HG03565 (cell line): ENCODE measurements around the gene CCDC30.
"Not testable (repeated sequence)": the region's sequence is repeated elsewhere in the genome, so short reads cannot be mapped to it uniquely, and the experiment has no call there.

ENCODE experiments used
- ATAC-seq: cut with Tn5 transposase; IDR thresholded peaks from one replicate; pipeline ENCODE4 v1.9.1; 2021; ENCODE audit warnings: mild to moderate bottlenecking, moderate library complexity; ENCODE audit not compliant: unreplicated experiment

The CCDC30 gene

GRCh38 chr1:42639116-42639515 lies 176.0 kb downstream of the CCDC30 start:
- ATAC-seq = no peak

DNA sequence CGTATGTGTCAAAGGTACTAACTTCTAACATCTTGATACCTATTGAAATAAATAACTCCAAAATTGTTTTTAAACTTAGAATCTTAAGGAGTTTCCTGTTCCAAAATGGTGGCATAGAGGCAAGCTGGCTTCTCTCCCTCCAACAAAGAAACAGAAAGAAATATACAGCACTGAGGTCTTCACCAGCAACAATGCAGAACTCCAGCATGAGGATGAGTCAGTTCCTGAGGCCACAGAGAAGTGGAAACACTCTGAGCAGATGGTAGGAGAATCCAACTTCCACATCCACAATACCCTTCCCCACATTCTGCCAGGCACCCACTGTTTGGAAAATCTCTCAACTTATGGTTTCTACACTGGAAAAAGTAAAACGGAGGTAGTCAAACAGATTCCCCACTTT lies 183.0 kb downstream of the CCDC30 start:
- no peak for ATAC-seq

DNA sequence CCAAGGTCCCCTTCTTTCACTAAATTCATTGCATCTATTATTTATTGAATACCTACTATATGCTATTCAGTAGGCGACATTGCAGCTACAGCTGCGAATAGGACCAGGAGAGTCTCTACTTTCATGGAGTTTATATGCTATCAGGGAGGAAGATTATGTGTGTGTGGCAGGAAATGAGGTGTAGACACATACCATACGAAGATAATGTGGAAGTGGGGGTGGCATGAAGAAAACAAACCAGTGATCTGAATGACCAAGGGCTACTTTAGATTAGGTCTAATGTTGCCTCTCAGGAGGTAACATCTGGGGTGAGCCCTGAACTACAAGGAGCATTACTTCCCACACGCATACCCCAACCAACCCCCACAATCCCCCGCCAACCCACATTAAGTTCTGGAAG lies 194.1 kb downstream of the CCDC30 start:
- ATAC-seq = no peak

DNA sequence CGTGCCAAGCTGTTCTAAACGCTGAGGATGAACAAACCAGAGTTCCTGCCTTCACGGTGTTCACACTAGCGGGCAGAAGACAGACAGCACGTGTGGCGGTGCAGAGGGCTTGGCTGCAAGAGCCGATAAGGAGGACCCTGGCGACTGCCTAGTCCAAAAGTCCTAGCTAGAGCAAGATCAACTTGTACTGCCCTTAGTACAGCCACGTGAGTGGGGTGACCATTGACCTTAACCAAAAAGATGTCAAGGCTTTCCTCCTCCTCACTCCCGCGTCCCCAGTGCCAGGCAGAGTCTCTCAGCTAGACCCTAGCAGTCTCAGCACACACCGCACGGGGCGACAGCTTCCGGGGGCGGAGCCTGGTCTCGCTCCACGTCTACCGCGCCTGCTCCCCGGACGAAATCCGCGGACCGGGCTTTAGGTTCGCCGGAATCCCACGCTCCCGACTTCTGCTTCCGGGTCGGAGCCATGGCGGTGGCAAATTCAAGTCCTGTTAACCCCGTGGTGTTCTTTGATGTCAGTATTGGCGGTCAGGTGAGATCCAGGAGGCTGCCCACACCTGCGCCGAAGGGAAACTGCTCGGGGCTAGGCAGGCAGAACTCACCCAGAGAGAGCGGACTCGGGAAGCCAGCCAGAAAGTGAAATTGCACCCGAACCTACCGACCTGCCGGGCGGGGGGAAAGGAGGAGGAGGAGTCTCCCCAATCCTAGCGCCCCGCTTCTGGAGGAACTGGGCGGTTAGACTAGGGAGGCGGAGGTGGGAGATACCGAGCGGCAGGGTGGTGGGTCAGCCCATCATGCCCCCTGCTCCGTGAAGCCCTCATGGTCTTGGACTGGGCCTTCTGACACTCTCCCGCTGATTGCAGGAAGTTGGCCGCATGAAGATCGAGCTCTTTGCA lies 195.1 kb downstream of the CCDC30 start, which contains the start of gene PPIH:
TSS of gene PPIH (plus strand) at position 443 of the 896 bp plus-strand sequence. CDS start at position 467, 24 bp downstream.
- peak; percentile 82 for ATAC-seq

- no peak for ATAC-seq
These were observed 195.8 kb downstream of the CCDC30 start for GRCh38 chr1:42658877-42659337.

GRCh38 chr1:42660907-42661500 lies 197.9 kb downstream of the CCDC30 start:
- ATAC-seq = no peak

- no peak for ATAC-seq
These were observed 206.8 kb downstream of the CCDC30 start for GRCh38 chr1:42669936-42670335.

- no peak for ATAC-seq
These were observed 207.3 kb downstream of the CCDC30 start for GRCh38 chr1:42670425-42670824.

GRCh38 chr1:42674214-42674613 lies 211.1 kb downstream of the CCDC30 start:
- ATAC-seq = no peak

DNA sequence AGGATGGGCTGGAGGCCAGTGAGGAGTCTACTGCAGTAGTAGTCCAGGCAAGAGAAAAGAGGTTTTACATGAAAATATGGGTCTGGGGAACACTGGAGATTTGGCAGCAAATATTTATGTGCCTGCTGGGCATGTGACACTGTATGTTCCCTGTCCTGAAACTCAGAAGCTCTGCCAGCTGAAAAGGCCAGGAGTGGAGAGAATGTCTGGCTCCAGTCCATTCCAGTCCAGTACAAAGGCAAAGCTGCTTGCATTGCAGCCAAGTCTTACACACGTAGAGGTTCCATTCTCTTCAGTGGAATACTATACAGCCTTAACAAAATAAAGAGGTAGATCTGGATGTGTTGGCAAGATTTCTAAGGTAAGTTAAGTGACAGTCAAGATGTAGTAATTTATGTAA lies 211.6 kb downstream of the CCDC30 start:
- ATAC-seq = no peak

GRCh38 chr1:42675467-42675866 lies 212.4 kb downstream of the CCDC30 start:
- no peak for ATAC-seq

DNA sequence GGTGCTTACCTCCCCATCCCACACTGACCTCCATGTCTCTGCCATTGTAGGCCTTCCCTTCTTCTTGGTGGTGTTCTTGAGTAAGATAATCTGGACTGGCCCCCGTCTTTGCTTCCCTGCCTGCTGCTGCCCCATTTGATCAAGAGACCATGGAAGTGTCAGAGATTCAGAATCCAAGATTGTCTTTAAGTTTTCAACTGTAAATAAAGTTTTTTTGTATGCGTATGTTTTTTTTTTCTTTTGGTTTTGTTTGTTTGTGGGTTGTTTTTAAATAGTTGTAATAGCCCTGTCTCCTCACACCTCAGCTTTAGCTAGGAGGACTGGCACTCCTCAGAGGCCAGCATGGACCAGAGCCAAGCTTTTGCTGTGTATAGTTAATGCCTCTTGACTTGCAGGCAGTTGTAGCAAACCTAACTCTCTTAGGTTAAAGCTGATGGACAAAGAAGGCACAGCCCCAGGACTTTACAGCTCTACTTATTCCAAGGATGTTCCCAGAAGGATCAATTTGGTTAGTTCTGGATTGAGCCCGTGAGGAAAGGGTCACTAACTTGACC lies 213.5 kb downstream of the CCDC30 start:
- ATAC-seq = no peak

DNA sequence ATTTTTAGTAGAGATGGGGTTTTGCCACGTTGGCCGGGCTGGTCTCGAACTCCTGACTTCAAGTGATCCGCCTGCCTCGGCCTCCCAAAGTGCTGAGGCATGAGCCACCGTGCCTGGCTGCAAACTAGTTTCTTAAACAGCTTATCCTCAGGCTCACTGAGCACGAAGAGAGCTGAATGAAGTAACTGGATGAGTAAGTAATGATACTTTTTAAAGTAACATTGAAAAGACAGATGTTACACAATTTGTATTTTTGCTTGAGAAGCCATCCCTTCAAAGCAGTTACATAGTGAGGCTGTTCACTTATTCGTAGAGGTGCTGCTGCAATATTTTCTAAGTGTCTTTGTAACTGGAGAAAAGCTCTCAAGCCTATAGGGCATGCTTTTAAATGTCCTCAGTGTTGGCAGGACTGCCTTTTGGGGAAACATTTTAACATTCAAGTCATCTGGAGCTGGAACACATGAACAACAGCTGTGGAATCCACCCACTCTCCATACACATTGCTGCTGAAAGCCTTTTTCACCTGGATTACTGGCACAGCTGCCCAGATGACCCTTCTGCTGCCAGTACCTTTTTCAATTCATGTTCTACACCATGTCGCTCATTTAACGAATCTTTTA lies 216.4 kb downstream of the CCDC30 start:
- no peak for ATAC-seq

GRCh38 chr1:42680055-42680454 lies 217.0 kb downstream of the CCDC30 start:
- ATAC-seq = no peak

DNA sequence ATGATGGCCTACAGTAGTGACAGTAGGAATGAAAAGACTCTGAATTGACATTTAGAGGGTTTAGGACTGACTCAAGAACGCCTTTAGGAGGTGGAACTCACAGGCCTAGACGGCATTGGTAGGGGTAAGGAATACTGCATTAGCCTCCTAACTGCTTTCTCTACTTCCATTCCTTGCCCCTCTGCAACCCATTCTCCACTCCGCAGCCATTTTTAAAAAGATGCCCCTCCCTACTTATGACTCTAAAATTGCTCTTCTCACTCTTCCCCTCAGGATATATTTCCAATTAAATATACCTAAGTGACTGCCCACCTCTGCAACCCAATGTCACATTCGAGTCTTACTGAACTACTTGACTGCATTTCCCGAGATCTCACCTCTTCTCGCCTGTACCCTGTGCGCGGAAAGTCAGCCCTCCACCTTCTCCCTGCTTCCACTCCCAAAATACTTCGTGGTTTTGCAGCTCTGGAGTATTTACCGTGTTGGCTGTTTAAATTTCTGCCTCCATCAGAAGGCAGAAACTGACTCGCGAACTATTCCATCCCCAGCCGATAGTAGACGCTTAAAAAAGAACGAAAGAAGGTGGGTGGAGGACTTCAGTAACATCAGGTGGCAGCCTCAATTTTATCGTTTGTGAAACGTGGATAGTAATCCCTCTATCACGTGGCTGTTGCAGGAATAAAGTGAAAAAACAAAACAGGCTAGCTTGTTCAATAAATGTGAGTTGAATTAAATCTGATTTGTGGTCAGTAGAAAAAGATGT lies 218.0 kb downstream of the CCDC30 start:
- no peak for ATAC-seq

DNA sequence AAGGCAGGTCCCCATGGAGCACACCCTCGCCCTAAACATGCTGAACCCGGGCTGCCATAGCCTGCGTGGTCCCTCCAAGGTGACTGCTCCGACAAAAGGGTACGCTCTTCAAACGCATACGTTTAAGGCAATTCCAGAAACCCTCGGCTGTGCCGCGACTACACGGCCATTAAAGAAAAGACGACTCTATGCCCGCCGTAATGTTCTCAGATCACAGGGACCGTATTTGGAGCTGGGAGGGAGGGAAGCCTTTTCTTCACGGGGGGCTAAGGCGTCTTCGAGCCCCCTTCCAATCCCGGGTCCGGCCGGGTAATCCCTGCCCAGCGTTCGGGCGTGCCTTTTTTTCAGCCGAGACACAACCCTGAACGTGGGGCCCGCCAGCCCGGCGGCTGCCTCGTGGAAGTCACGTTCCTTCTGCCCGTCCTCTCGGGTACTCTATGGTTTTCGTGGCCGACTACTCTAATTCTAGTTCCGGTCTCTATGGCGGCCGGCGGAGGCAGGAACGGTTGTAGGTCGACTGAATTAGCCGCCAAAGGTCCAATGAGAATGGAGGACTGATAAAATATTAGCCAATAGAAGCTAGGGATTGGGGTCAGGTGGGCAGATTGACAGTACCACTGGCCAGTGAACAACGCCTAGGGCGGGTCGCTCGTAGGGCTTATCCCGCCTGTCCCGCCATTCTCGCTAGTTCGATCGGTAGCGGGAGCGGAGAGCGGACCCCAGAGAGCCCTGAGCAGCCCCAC lies 218.8 kb downstream of the CCDC30 start, which contains the start of gene YBX1:
TSS of gene YBX1 (plus strand) at position 678 of the 743 bp plus-strand sequence. CDS start 148 bp downstream, outside the sequence.
- ATAC-seq = peak; percentile 79

GRCh38 chr1:42682484-42682738 lies 219.3 kb downstream of the CCDC30 start:
- ATAC-seq = not testable (repeated sequence)

DNA sequence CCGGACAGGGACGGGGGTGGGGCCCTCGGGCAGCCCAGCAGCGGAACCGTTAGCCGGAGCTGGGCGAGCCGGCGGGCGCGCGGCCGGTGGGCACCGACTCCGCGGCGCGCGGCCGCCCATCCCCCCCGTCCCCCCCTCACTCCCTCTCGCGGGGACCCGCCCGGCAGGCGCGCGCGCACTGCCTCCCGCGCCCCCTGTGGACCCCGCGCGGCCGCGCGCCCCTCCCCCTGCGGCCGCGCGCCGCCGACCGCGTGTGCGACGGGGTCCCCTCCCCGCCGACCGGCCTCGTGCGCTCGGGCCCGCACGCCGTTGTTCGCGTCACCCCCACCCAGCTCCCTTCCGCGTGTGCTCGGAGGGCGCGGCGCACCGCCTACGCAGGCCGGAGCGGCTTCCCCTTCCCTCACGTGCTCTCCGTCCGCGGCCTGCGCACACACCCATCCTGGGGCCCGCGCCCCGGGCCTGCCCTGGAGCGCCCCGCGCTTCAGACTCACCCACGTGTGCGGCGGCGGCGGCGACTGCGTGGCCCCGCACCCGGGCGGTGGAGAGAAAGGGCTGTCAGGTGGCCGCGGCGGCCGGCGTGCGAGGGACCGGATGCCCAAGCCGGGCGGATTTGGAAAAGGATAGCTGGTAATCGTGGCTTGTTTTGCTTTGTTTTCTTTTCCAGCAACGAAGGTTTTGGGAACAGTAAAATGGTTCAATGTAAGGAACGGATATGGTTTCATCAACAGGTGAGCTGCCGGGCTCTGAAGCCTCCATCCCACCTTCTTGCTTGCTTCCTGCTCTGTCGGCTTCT lies 219.8 kb downstream of the CCDC30 start:
- peak; percentile 34 for ATAC-seq

- ATAC-seq = no peak
These were observed 221.1 kb downstream of the CCDC30 start for GRCh38 chr1:42684139-42684538.
